HCT116 (cell line): ENCODE data around the gene STK4. TPM values are rescaled to one million over a fixed set of nuclear protein-coding genes. Genes with fewer than 3 reads are reported as not detected.

Experiments used
- ATAC-seq: fragments of 200-7000 bp; cut with Tn5 transposase; 2 replicates; pipeline ENCODE4 v1.9.1; 2020; ENCODE audit warnings: mild to moderate bottlenecking, moderate library complexity
- BruUV-seq: library from RNA; stranded (reverse); fragments of 400-500 nt; replicated peaks from 2 replicates; lab custom pipeline; 2021; lab: Mats Ljungman, UMichigan
- CTCF ChIA-PET: fragments of 300-600 bp; sonication (Branson Sonifier 250); formaldehyde crosslinking; loops from one replicate; lab custom pipeline; 2021; ENCODE audit warnings: antibody characterized with exemption; lab: Charles Lee
- POLR2A ChIA-PET: fragments of 300-600, 350-600 bp; sonication (Branson Sonifier 250); formaldehyde crosslinking; loops from one replicate; lab custom pipeline; 2021; ENCODE audit warnings: antibody characterized with exemption; lab: Charles Lee
- RAD21 ChIA-PET, 2 experiments: fragments of 300-600 bp; sonication (Branson Sonifier 250); formaldehyde crosslinking; loops; one replicate each; lab custom pipeline; 2023; ENCODE audit warnings: low total read pairs in 2 of 2; ENCODE audit not compliant: uncharacterized antibody in 2 of 2, unreplicated experiment in 2 of 2, low non-redundant PET in 1 of 2; lab: Charles Lee
- DNase-seq: peaks from one replicate; pipeline ENCODE4 v3.0.0-alpha.2; 2010; ENCODE audit warnings: low read depth, low spot score
- H2AFZ ChIP-seq: fragments of 200-600 bp; shearing (Covaris generic), sonication (generic); 2 replicates; pipeline ENCODE4 v1.6.1; 2017; ENCODE audit warnings: low read depth, mixed run types, mixed read lengths, antibody characterized with exemption, low read length; ENCODE audit not compliant: poor library complexity, severe bottlenecking
- H3K27ac ChIP-seq: 2 replicates; pipeline ENCODE4 v1.5.1; 2012; ENCODE audit warnings: low read depth, low read length
- H3K27me3 ChIP-seq: fragments of 200-600 bp; sonication (generic); 2 replicates; pipeline ENCODE4 v1.6.1; 2016; ENCODE audit warnings: mixed run types, low read length, mixed read lengths; ENCODE audit not compliant: insufficient read depth
- H3K36me3 ChIP-seq, 2 experiments: fragments of 200-500 bp in 1 of 2; fragments of 200-600 bp in 1 of 2; sonication (Bioruptor generic) in 1 of 2; sonication (generic) in 1 of 2; 2 replicates each; pipeline versions ENCODE4 v1.5.1 to v1.6.1; 2014 to 2016; ENCODE audit warnings: low read length in 2 of 2, inconsistent platforms in 1 of 2, mixed read lengths in 1 of 2, mixed run types in 1 of 2; ENCODE audit not compliant: insufficient read depth in 2 of 2, control insufficient read depth in 1 of 2
- H3K4me1 ChIP-seq, 2 experiments: fragments of 200-600 bp in 1 of 2; sonication (generic) in 1 of 2; 2 replicates each; pipeline versions ENCODE4 v1.5.1 to v1.6.1; 2012 to 2017; ENCODE audit warnings: low read length in 2 of 2, inconsistent platforms in 1 of 2, mild to moderate bottlenecking in 1 of 2, mixed read lengths in 1 of 2, mixed run types in 1 of 2, moderate library complexity in 1 of 2; ENCODE audit not compliant: insufficient read depth in 2 of 2, control insufficient read depth in 1 of 2
- H3K4me2 ChIP-seq: fragments of 200-600 bp; sonication (generic); 2 replicates; pipeline ENCODE4 v1.6.1; 2017; ENCODE audit warnings: mixed run types, low read length, mixed read lengths
- H3K4me3 ChIP-seq, 2 experiments: fragments of 200-600 bp in 1 of 2; sonication (generic) in 1 of 2; replicated peaks in 1 of 2; 2 replicates each; pipeline ENCODE4 v1.5.1; 2011 to 2016; ENCODE audit warnings: low read length in 2 of 2, control low read depth in 1 of 2, low read depth in 1 of 2, mild to moderate bottlenecking in 1 of 2, mixed read lengths in 1 of 2, mixed run types in 1 of 2
- H3K79me2 ChIP-seq: fragments of 200-600 bp; sonication (generic); 2 replicates; pipeline ENCODE4 v1.6.1; 2017; ENCODE audit warnings: mild to moderate bottlenecking, mixed run types, low read length, moderate library complexity, mixed read lengths; ENCODE audit not compliant: insufficient read depth
- H3K9ac ChIP-seq: fragments of 200-600 bp; sonication (generic); 2 replicates; pipeline ENCODE4 v1.6.1; 2016; ENCODE audit warnings: low read length, mixed read lengths
- H3K9me2 ChIP-seq: fragments of 200-600 bp; sonication (generic), shearing (Covaris generic); 2 replicates; pipeline ENCODE4 v1.6.1; 2017; ENCODE audit warnings: mixed run types, mild to moderate bottlenecking, moderate library complexity; ENCODE audit not compliant: insufficient read depth
- H3K9me3 ChIP-seq, 2 experiments: fragments of 200-500 bp in 1 of 2; fragments of 200-600 bp in 1 of 2; sonication (Bioruptor generic) in 1 of 2; sonication (generic) in 1 of 2; 2 replicates each; pipeline ENCODE4 v1.6.1; 2014 to 2017; ENCODE audit warnings: low read length in 2 of 2, mixed read lengths in 2 of 2, inconsistent platforms in 1 of 2, low read depth in 1 of 2, mild to moderate bottlenecking in 1 of 2, mixed run types in 1 of 2, moderate library complexity in 1 of 2; ENCODE audit not compliant: control insufficient read depth in 1 of 2, insufficient read depth in 1 of 2
- H4K20me1 ChIP-seq: fragments of 200-600 bp; sonication (generic), shearing (Covaris generic); 2 replicates; pipeline ENCODE4 v1.6.1; 2017; ENCODE audit warnings: mixed run types, mild to moderate bottlenecking, moderate library complexity; ENCODE audit not compliant: insufficient read depth
- CBX3 ChIP-seq: IDR thresholded peaks from 2 replicates; pipeline ENCODE4 v1.6.1; 2012; ENCODE audit warnings: low read depth
- EGR1 ChIP-seq: IDR thresholded peaks from 2 replicates; pipeline ENCODE4 v1.6.1; 2012; ENCODE audit warnings: low read depth
- EZH2 ChIP-seq: fragments of 200-600 bp; sonication (generic); IDR thresholded peaks from 2 replicates; pipeline ENCODE4 v1.6.1; 2017; ENCODE audit warnings: antibody characterized with exemption, mixed run types
- EZH2phosphoT487 ChIP-seq: fragments of 200-600 bp; IDR thresholded peaks from 2 replicates; pipeline ENCODE4 v1.6.1; 2018; ENCODE audit warnings: antibody characterized with exemption, borderline replicate concordance
- FOSL1 ChIP-seq: IDR thresholded peaks from 2 replicates; pipeline ENCODE4 v1.6.1; 2012; ENCODE audit warnings: low read depth
- POLR2A ChIP-seq: IDR thresholded peaks from 2 replicates; pipeline ENCODE4 v1.7.0; 2011; ENCODE audit warnings: borderline replicate concordance; ENCODE audit not compliant: insufficient read depth, insufficient read length; ENCODE audit errors: extremely low read depth
- POLR2AphosphoS5 ChIP-seq: IDR thresholded peaks from 2 replicates; pipeline ENCODE4 v1.6.1; 2011; ENCODE audit warnings: mild to moderate bottlenecking, low read depth, low read length, moderate library complexity
- RAD21 ChIP-seq: IDR thresholded peaks from 2 replicates; pipeline ENCODE4 v1.6.1; 2012; ENCODE audit warnings: low read depth, mild to moderate bottlenecking
- SP1 ChIP-seq: IDR thresholded peaks from 2 replicates; pipeline ENCODE4 v1.6.1; 2012; ENCODE audit warnings: low read depth
- SRF ChIP-seq: IDR thresholded peaks from 2 replicates; pipeline ENCODE4 v1.6.1; 2012; ENCODE audit warnings: low read depth
- ZNF274 ChIP-seq: fragments of 200-500 bp; sonication (Bioruptor generic); IDR thresholded peaks from 2 replicates; pipeline ENCODE4 v1.6.1; 2014; ENCODE audit warnings: mild to moderate bottlenecking, low read depth, low read length, inconsistent platforms
- intact Hi-C: fragments of 100-400 bp; cut with micrococcal nuclease; formaldehyde crosslinking; loops from 2 replicates; pipeline ENCODE4 v1.10.0; 2022
- total RNA-seq: library from RNA; stranded (reverse); gene quantifications from one replicate; pipeline ENCODE4 v1.2.1, GENCODE V29; 2021; ENCODE audit not compliant: unreplicated experiment
- TF ChIP-seq, protein P1 (sequence below): IDR thresholded peaks from 2 replicates; pipeline ENCODE4 v1.6.1; 2012
- TF ChIP-seq, protein P2 (sequence below), 3 experiments: fragments of 200-600 bp in 1 of 3; sonication (generic) in 1 of 3; IDR thresholded peaks in 2 of 3; conservative IDR thresholded peaks in 1 of 3; 2 replicates each; pipeline ENCODE4 v1.5.1; 2012 to 2017; ENCODE audit warnings: low read depth in 2 of 3, low read length in 2 of 3, antibody characterized with exemption in 1 of 3, borderline replicate concordance in 1 of 3, control low read depth in 1 of 3, mild to moderate bottlenecking in 1 of 3, mixed read lengths in 1 of 3, mixed run types in 1 of 3, moderate library complexity in 1 of 3; ENCODE audit not compliant: insufficient read depth in 1 of 3
- TF ChIP-seq, protein P3 (sequence below): IDR thresholded peaks from 2 replicates; pipeline ENCODE4 v1.6.1; 2012; ENCODE audit warnings: low read depth

STK4 gene
- total RNA-seq, 1 experiment from 2014 or later = 45.4 TPM

DNA sequence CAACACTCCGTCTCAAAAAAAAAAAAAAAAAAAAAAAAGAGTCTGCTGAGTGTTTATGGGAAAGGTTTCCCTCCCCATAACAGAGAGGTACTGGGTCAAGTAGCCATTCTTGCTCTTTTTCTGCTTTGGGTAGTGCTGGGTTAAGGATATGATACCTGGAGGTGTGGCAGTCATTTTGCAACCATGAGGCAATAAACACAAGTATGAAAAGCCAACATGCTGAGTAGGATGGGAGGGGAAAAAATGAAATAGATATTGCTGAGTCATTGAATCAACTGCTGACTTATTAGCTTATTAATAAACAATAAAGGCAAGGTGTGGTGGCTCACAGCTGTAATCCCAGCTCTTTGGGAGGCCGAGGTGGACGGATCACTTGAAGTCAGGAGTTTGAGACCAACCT lies 3.8 kb upstream of the STK4 start:
- Histone ChIP-seq H3K4me3 (no peak overlapping the region), H3K4me1 (peaks cover 22 to 57% of the 10 kb centered on the region in 2 experiments), H3K9me3 (no peaks in the 10 kb centered on the region), H3K4me2 (no peak overlapping the region), H3K27me3 (no peaks in the 10 kb centered on the region), H3K27ac (no peak overlapping the region), H4K20me1 (no peaks in the 10 kb centered on the region), H2AFZ (no peak overlapping the region), H3K9me2 (no peaks in the 10 kb centered on the region), H3K36me3 (peaks cover 0 to 4% of the 10 kb centered on the region in 2 experiments; a peak in 2 of 4 replicates), H3K9ac (no peak overlapping the region), H3K79me2 (peaks cover 35% of the 10 kb centered on the region)
- RAD21 ChIA-PET = no interaction called here
- ATAC-seq (no peak), DNase-seq (no peak)
- TF ChIP-seq FOSL1 (no peak), EGR1 (no peak), POLR2A (no peak), EZH2phosphoT487 (no peak), EZH2 (no peak), SRF (no peak), POLR2AphosphoS5 (no peak), CBX3 (no peak), ZNF274 (no peak), SP1 (no peak), RAD21 (no peak)
- TF ChIP-seq, protein P1, sequence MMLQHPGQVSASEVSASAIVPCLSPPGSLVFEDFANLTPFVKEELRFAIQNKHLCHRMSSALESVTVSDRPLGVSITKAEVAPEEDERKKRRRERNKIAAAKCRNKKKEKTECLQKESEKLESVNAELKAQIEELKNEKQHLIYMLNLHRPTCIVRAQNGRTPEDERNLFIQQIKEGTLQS = no peak
- TF ChIP-seq, protein P2, sequence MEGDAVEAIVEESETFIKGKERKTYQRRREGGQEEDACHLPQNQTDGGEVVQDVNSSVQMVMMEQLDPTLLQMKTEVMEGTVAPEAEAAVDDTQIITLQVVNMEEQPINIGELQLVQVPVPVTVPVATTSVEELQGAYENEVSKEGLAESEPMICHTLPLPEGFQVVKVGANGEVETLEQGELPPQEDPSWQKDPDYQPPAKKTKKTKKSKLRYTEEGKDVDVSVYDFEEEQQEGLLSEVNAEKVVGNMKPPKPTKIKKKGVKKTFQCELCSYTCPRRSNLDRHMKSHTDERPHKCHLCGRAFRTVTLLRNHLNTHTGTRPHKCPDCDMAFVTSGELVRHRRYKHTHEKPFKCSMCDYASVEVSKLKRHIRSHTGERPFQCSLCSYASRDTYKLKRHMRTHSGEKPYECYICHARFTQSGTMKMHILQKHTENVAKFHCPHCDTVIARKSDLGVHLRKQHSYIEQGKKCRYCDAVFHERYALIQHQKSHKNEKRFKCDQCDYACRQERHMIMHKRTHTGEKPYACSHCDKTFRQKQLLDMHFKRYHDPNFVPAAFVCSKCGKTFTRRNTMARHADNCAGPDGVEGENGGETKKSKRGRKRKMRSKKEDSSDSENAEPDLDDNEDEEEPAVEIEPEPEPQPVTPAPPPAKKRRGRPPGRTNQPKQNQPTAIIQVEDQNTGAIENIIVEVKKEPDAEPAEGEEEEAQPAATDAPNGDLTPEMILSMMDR (IDR thresholded peaks at IDR 0.05 in 2 of 3, conservative IDR thresholded peaks at IDR 0.05 in 1 of 3; ENCODE audit: borderline replicate concordance in 1 of 3, insufficient read depth in 1 of 3, low read depth in 2 of 3, low read length in 2 of 3) = no peak
- TF ChIP-seq, protein P3, sequence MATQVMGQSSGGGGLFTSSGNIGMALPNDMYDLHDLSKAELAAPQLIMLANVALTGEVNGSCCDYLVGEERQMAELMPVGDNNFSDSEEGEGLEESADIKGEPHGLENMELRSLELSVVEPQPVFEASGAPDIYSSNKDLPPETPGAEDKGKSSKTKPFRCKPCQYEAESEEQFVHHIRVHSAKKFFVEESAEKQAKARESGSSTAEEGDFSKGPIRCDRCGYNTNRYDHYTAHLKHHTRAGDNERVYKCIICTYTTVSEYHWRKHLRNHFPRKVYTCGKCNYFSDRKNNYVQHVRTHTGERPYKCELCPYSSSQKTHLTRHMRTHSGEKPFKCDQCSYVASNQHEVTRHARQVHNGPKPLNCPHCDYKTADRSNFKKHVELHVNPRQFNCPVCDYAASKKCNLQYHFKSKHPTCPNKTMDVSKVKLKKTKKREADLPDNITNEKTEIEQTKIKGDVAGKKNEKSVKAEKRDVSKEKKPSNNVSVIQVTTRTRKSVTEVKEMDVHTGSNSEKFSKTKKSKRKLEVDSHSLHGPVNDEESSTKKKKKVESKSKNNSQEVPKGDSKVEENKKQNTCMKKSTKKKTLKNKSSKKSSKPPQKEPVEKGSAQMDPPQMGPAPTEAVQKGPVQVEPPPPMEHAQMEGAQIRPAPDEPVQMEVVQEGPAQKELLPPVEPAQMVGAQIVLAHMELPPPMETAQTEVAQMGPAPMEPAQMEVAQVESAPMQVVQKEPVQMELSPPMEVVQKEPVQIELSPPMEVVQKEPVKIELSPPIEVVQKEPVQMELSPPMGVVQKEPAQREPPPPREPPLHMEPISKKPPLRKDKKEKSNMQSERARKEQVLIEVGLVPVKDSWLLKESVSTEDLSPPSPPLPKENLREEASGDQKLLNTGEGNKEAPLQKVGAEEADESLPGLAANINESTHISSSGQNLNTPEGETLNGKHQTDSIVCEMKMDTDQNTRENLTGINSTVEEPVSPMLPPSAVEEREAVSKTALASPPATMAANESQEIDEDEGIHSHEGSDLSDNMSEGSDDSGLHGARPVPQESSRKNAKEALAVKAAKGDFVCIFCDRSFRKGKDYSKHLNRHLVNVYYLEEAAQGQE = no peak
- BruUV-seq = no TSS peak
- CTCF ChIA-PET = interaction anchor here (1.7 kb wide), 1 partner anchor 349 kb away, joined by 3 read pairs; no protein-coding TSS in a partner anchor
- POLR2A ChIA-PET = no interaction called here
- intact Hi-C loops = no loop called here
